NK-92 treated with Interleukin-12 subunit alpha and Interleukin-12 subunit beta, amount 100 ng/mL, for 24 hours (cell line): Measurements from ENCODE around the gene FGF18.
"Not testable (repeated sequence)": the region's sequence is repeated elsewhere in the genome, so short reads cannot be mapped to it uniquely, and the experiment has no call there.

ENCODE experiments used
- DNase-seq: peaks from one replicate; lab custom pipeline; 2025; lab: John Stamatoyannopoulos, UW

FGF18 gene

GRCh38 chr5:171497494-171497893 lies 78.0 kb downstream of the FGF18 start:
- not testable (repeated sequence) for DNase-seq

GRCh38 chr5:171498166-171498565 lies 78.7 kb downstream of the FGF18 start:
- no peak for DNase-seq

- DNase-seq, result no peak
Measured at GRCh38 chr5:171499611-171500010, 80.2 kb downstream of the FGF18 start.

- no peak for DNase-seq
Measured at GRCh38 chr5:171505473-171506043, 86.1 kb downstream of the FGF18 start.

- DNase-seq, result no peak
Measured at GRCh38 chr5:171506951-171507350, 87.5 kb downstream of the FGF18 start.
